K562 (cell line): Measurements from ENCODE around the gene FAM186B. TPM values are rescaled to one million over a fixed set of nuclear protein-coding genes. Genes with fewer than 3 reads are reported as not detected.

Experiments used
- ATAC-seq: fragments of 200-7000 bp; cut with Tn5 transposase; 3 replicates; pipeline ENCODE4 v1.9.1; 2020; ENCODE audit warnings: moderate library complexity
- BruUV-seq: library from RNA; stranded (reverse); fragments of 400-500 nt; replicated peaks from 2 replicates; lab custom pipeline; 2021; lab: Mats Ljungman, UMichigan
- CTCF ChIA-PET: fragments of 300-600 bp; formaldehyde crosslinking; extraction: SDS; loops from one replicate; lab custom pipeline; 2021; ENCODE audit warnings: low intra/inter-chr PET ratio; lab: Yijun Ruan, JAX
- POLR2A ChIA-PET: fragments of 300-600, 350-650 bp; sonication (Branson Sonifier 250); formaldehyde crosslinking; extraction: SDS; loops from one replicate; lab custom pipeline; 2021; ENCODE audit warnings: antibody characterized with exemption, inconsistent platforms; lab: Yijun Ruan, JAX
- DNase-seq, 4 experiments: peaks; one replicate each; pipeline versions ENCODE4 v3.0.0 to v3.0.0-alpha.2; 2011 to 2018; ENCODE audit warnings: low spot score in 3 of 4, mixed read lengths in 3 of 4; ENCODE audit errors: extremely low read depth in 1 of 4
- FAIRE-seq: peaks from 2 replicates; lab custom pipeline; 2011; peaks lifted over from hg19 to GRCh38; lab: Jason Lieb, UNC
- H2AFZ ChIP-seq: 2 replicates; pipeline ENCODE4 v1.6.0; 2011; ENCODE audit warnings: low read depth, low read length, control low read depth, inconsistent platforms
- H3K27ac ChIP-seq: fragments of 200-600 bp; 3 replicates; pipeline ENCODE4 v1.8.0; 2011; ENCODE audit warnings: low read depth, mild to moderate bottlenecking, control low read depth, inconsistent platforms, low read length, moderate library complexity, mixed read lengths; ENCODE audit errors: extremely low read depth
- H3K27me3 ChIP-seq, 2 experiments: fragments of 300-600 bp in 1 of 2; 2 replicates in 1 of 2; 3 replicates in 1 of 2; pipeline versions ENCODE4 v1.6.0 to v1.8.0; 2011; ENCODE audit warnings: inconsistent platforms in 2 of 2, low read length in 2 of 2, mild to moderate bottlenecking in 1 of 2, mixed read lengths in 1 of 2, moderate library complexity in 1 of 2; ENCODE audit not compliant: control insufficient read depth in 2 of 2, insufficient read depth in 2 of 2
- H3K36me3 ChIP-seq: fragments of 300-600 bp; 3 replicates; pipeline ENCODE4 v1.8.0; 2011; ENCODE audit warnings: mild to moderate bottlenecking, low read length, inconsistent platforms; ENCODE audit not compliant: control insufficient read depth, insufficient read depth
- H3K4me1 ChIP-seq, 2 experiments: fragments of 200-600 bp in 1 of 2; replicated peaks in 1 of 2; 2 replicates in 1 of 2; 3 replicates in 1 of 2; pipeline versions ENCODE4 v1.5.1 to v1.8.0; 2011; ENCODE audit warnings: inconsistent platforms in 2 of 2, low read length in 2 of 2, mild to moderate bottlenecking in 1 of 2, mixed read lengths in 1 of 2, moderate library complexity in 1 of 2; ENCODE audit not compliant: control insufficient read depth in 2 of 2, insufficient read depth in 2 of 2
- H3K4me2 ChIP-seq: 2 replicates; pipeline ENCODE4 v1.6.1; 2011; ENCODE audit warnings: low read length, control low read depth, inconsistent platforms, mixed read lengths; ENCODE audit not compliant: insufficient read depth
- H3K4me3 ChIP-seq: fragments of 200-600 bp; sonication (generic), shearing (Covaris generic); 2 replicates; pipeline ENCODE4 v1.5.1; 2016; ENCODE audit warnings: control low read depth, inconsistent platforms
- H3K79me2 ChIP-seq: fragments of 200-600 bp; 3 replicates; pipeline ENCODE4 v1.8.0; 2011; ENCODE audit warnings: low read length, inconsistent platforms; ENCODE audit not compliant: control insufficient read depth, insufficient read depth
- H3K9ac ChIP-seq, 2 experiments: 2 replicates each; pipeline versions ENCODE4 v1.6.0 to v1.6.1; 2011; ENCODE audit warnings: low read depth in 2 of 2, low read length in 2 of 2, control low read depth in 1 of 2, inconsistent platforms in 1 of 2, mild to moderate bottlenecking in 1 of 2, mixed read lengths in 1 of 2; ENCODE audit not compliant: insufficient read depth in 1 of 2
- H3K9me1 ChIP-seq: one replicate; pipeline ENCODE4 v1.6.0; 2011; ENCODE audit warnings: inconsistent platforms, mild to moderate bottlenecking, low read length, moderate library complexity; ENCODE audit not compliant: control insufficient read depth, insufficient read depth
- H3K9me3 ChIP-seq: replicated peaks from 2 replicates; pipeline ENCODE4 v1.5.1; 2011; ENCODE audit warnings: low read depth, low read length, inconsistent platforms; ENCODE audit not compliant: control insufficient read depth, insufficient read depth
- H4K20me1 ChIP-seq: replicated peaks from 2 replicates; pipeline ENCODE4 v1.6.1; 2011; ENCODE audit warnings: low read length, inconsistent platforms, mixed read lengths; ENCODE audit not compliant: control insufficient read depth, insufficient read depth
- GABPB1 ChIP-seq: sonication (generic); formaldehyde crosslinking; IDR thresholded peaks from 2 replicates; pipeline ENCODE4 v1.8.0; 2022; ENCODE audit warnings: mild to moderate bottlenecking, missing genetic modification reagents
- NELFE ChIP-seq: IDR thresholded peaks from 2 replicates; pipeline ENCODE4 v1.6.1; 2011; ENCODE audit warnings: mild to moderate bottlenecking; ENCODE audit not compliant: insufficient read depth, insufficient read length
- WGBS: fragments of 100-300 bp; shearing (Covaris generic); methylation state at CpG from one replicate; pipeline ENCODE4 v1.1.6; 2016; ENCODE audit warnings: low coverage, mixed read lengths; ENCODE audit not compliant: insufficient coverage; ENCODE audit errors: missing lambda C conversion rate; 5-methylcytosine and 5-hydroxymethylcytosine counted together
- in situ Hi-C: fragments of 300-500 bp; cut with MboI; formaldehyde crosslinking; loops from 4 replicates; pipeline ENCODE4 v1.15.0; 2018; ENCODE audit warnings: inconsistent platforms, mixed read lengths
- intact Hi-C: fragments of 100-400 bp; cut with micrococcal nuclease; formaldehyde crosslinking; loops from 2 replicates; pipeline ENCODE4 v1.14.2; 2022
- polyA plus RNA-seq, 8 experiments: library from polyadenylated mRNA; depleted of rRNA in 4 of 8; stranded (reverse) in 5 of 8; unstranded in 3 of 8; fragments of >200 nt; fragmentation: Nextera tagmentation in 2 of 8; fragmentation: Illumina TruSeq in 1 of 8; extraction: Ambion mirVana in 2 of 8; extraction: Trizol in 1 of 8; gene quantifications; 2 replicates each; pipeline versions ENCODE4 v1.2.1 to v1.2.3, GENCODE V29; 2011 to 2014; ENCODE audit warnings: inconsistent platforms in 1 of 8, missing spikeins in 1 of 8
- total RNA-seq, 7 experiments: library from RNA; depleted of rRNA in 6 of 7; stranded (reverse); fragments of >200 nt in 6 of 7; fragmentation: Illumina TruSeq in 2 of 7; extraction: Trizol in 2 of 7; gene quantifications; 2 replicates each; pipeline versions ENCODE4 v1.2.1 to v1.2.3, GENCODE V29; 2011 to 2021; ENCODE audit warnings: low replicate concordance in 1 of 7
- TF ChIP-seq, protein P1 (sequence below), 2 experiments: fragments of 150-350 bp in 1 of 2; IDR thresholded peaks; 2 replicates each; pipeline ENCODE4 v1.6.1; 2012 to 2016; ENCODE audit warnings: low read depth in 2 of 2, low read length in 2 of 2, mild to moderate bottlenecking in 1 of 2, moderate library complexity in 1 of 2
- TF ChIP-seq, protein P2 (sequence below), 2 experiments: fragments of 450-650 bp in 1 of 2; sonication (generic) in 1 of 2; formaldehyde crosslinking in 1 of 2; IDR thresholded peaks; 2 replicates each; pipeline versions ENCODE4 v1.7.1 to v1.9.0; 2016 to 2022; ENCODE audit warnings: inconsistent platforms in 1 of 2, mild to moderate bottlenecking in 1 of 2, missing genetic modification reagents in 1 of 2

Gene FAM186B
- total and polyA plus RNA-seq, 9 of the 15 experiments (the other 6 are each of a cell fraction or from before 2014, with no cell fraction given) = 0.07 to 0.42 (median 0.15) TPM

DNA sequence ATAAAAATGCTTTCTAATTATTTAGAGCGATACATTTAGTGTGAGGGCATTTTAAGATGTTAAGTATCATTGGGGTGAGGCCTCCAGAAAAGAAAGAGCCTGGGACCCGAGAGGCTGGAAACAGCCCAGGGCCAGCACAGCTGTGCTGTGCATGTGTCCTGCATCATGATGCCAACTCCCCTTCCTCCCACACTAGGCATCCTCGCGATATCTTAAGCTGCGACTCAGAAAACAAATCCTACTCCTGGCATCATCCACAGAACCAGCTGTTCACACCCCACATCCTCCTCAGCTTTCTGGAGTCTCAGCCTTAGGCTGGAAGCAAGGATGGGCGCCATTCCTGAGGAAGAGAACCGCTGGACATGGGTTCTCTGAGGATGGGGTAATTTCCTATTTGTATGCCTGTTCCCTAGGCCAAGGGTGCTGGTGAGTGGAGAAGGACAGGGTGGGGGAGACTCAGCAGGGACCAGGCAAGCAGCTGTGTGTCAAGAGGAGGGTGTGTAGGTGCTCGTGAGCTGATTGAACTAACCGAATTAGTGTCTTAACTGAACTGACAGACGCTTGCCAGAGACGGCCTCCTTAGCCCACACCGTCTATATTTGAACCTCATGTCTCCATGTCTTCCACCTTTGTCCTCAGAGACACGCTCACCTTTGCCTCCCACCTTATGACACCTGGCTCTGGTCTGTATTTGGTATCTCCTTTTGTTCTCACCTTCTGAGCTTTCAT, 21.9 kb downstream of the FAM186B start:
- Histone ChIP-seq H3K27ac (no peak overlapping the region), H3K27me3 (no peaks in the 10 kb centered on the region), H3K9me1 (peaks cover 4% of the 10 kb centered on the region), H3K4me2 (no peak overlapping the region), H2AFZ (no peak overlapping the region), H3K4me1 (peaks cover 0 to 17% of the 10 kb centered on the region in 2 experiments; a peak in 3 of 5 replicates), H3K4me3 (no peak overlapping the region), H3K36me3 (peaks cover 40% of the 10 kb centered on the region; the same call in 2 of the 3 replicates), H3K79me2 (peaks cover 4% of the 10 kb centered on the region; the same call in 2 of the 3 replicates), H3K9ac (no peak overlapping the region; a peak in 1 of 4 replicates), H3K9me3 (no peaks in the 10 kb centered on the region), H4K20me1 (peaks cover 16% of the 10 kb centered on the region; the same call in 1 of the 2 replicates)
- FAIRE-seq (no peak), DNase-seq (no peak), ATAC-seq (no peak)
- 84% methylated on average over 13 of the region's 13 CpGs for WGBS
- TF ChIP-seq, protein P1, sequence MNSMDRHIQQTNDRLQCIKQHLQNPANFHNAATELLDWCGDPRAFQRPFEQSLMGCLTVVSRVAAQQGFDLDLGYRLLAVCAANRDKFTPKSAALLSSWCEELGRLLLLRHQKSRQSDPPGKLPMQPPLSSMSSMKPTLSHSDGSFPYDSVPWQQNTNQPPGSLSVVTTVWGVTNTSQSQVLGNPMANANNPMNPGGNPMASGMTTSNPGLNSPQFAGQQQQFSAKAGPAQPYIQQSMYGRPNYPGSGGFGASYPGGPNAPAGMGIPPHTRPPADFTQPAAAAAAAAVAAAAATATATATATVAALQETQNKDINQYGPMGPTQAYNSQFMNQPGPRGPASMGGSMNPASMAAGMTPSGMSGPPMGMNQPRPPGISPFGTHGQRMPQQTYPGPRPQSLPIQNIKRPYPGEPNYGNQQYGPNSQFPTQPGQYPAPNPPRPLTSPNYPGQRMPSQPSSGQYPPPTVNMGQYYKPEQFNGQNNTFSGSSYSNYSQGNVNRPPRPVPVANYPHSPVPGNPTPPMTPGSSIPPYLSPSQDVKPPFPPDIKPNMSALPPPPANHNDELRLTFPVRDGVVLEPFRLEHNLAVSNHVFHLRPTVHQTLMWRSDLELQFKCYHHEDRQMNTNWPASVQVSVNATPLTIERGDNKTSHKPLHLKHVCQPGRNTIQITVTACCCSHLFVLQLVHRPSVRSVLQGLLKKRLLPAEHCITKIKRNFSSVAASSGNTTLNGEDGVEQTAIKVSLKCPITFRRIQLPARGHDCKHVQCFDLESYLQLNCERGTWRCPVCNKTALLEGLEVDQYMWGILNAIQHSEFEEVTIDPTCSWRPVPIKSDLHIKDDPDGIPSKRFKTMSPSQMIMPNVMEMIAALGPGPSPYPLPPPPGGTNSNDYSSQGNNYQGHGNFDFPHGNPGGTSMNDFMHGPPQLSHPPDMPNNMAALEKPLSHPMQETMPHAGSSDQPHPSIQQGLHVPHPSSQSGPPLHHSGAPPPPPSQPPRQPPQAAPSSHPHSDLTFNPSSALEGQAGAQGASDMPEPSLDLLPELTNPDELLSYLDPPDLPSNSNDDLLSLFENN (IDR thresholded peaks at IDR 0.05; ENCODE audit: low read depth in 2 of 2, low read length in 2 of 2) = no peak
- no peak for TF ChIP-seq NELFE
- TF ChIP-seq, protein P2, sequence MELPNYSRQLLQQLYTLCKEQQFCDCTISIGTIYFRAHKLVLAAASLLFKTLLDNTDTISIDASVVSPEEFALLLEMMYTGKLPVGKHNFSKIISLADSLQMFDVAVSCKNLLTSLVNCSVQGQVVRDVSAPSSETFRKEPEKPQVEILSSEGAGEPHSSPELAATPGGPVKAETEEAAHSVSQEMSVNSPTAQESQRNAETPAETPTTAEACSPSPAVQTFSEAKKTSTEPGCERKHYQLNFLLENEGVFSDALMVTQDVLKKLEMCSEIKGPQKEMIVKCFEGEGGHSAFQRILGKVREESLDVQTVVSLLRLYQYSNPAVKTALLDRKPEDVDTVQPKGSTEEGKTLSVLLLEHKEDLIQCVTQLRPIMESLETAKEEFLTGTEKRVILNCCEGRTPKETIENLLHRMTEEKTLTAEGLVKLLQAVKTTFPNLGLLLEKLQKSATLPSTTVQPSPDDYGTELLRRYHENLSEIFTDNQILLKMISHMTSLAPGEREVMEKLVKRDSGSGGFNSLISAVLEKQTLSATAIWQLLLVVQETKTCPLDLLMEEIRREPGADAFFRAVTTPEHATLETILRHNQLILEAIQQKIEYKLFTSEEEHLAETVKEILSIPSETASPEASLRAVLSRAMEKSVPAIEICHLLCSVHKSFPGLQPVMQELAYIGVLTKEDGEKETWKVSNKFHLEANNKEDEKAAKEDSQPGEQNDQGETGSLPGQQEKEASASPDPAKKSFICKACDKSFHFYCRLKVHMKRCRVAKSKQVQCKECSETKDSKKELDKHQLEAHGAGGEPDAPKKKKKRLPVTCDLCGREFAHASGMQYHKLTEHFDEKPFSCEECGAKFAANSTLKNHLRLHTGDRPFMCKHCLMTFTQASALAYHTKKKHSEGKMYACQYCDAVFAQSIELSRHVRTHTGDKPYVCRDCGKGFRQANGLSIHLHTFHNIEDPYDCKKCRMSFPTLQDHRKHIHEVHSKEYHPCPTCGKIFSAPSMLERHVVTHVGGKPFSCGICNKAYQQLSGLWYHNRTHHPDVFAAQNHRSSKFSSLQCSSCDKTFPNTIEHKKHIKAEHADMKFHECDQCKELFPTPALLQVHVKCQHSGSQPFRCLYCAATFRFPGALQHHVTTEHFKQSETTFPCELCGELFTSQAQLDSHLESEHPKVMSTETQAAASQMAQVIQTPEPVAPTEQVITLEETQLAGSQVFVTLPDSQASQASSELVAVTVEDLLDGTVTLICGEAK (IDR thresholded peaks at IDR 0.05) = no peak
- TF ChIP-seq, protein P2 (CRISPR knock-in tag; IDR thresholded peaks at IDR 0.05) = no peak
- TF ChIP-seq GABPB1 = no peak
- BruUV-seq = no TSS peak
- in situ Hi-C loops = no loop called here
- POLR2A ChIA-PET = interaction anchor here (0.6 to 1.0 kb wide), 2 partner anchors 11 to 93 kb away, joined by 4 read pairs; no protein-coding TSS in a partner anchor
- CTCF ChIA-PET = interaction anchor here (1.0 kb wide), 1 partner anchor 30 kb away, joined by 3 read pairs; no protein-coding TSS in a partner anchor
- intact Hi-C loops = no loop called here
